Natural killer cell (primary cell): ENCODE results near the gene RBM47. TPM values are rescaled to one million over a fixed set of nuclear protein-coding genes. Genes with fewer than 3 reads are reported as not detected.
"Not testable (repeated sequence)": the region's sequence is repeated elsewhere in the genome, so short reads cannot be mapped to it uniquely, and the experiment has no call there.

Experiments
- ATAC-seq, 3 donors: fragments of 150-1000 bp in 2 of 3; fragments of 200-7000 bp in 1 of 3; cut with Tn5 transposase; 1 replicate in 1 of 3; 2 replicates in 2 of 3; pipeline ENCODE4 v1.10.0; 2021; ENCODE audit warnings: mild to moderate bottlenecking in 2 of 3, moderate library complexity in 2 of 3
- DNase-seq, 2 donors: peaks; one replicate each; pipeline versions ENCODE4 v3.0.0 to v3.0.0-alpha.2; 2013 to 2021; ENCODE audit warnings: mixed read lengths in 1 of 2
- H3K27ac ChIP-seq: one replicate; pipeline ENCODE4 v1.5.1; 2013; ENCODE audit warnings: mild to moderate bottlenecking, low read length
- H3K27me3 ChIP-seq: one replicate; pipeline ENCODE4 v1.6.1; 2013; ENCODE audit warnings: low read length; ENCODE audit not compliant: control insufficient read depth, insufficient read depth
- H3K36me3 ChIP-seq: one replicate; pipeline ENCODE4 v1.6.1; 2013; ENCODE audit warnings: low read length; ENCODE audit not compliant: control insufficient read depth, insufficient read depth
- H3K4me1 ChIP-seq: one replicate; pipeline ENCODE4 v1.6.1; 2013; ENCODE audit warnings: low read length; ENCODE audit not compliant: control insufficient read depth, insufficient read depth
- H3K4me3 ChIP-seq: one replicate; pipeline ENCODE4 v1.5.1; 2013; ENCODE audit warnings: low read length
- H3K9me3 ChIP-seq: one replicate; pipeline ENCODE4 v1.6.1; 2013; ENCODE audit warnings: low read length; ENCODE audit not compliant: control insufficient read depth, insufficient read depth
- H3K27ac Mint-ChIP-seq, 2 donors: one replicate each; pipeline ENCODE4 v1.8.0; 2022; ENCODE audit warnings: mild to moderate bottlenecking in 2 of 2, mixed read lengths in 2 of 2, moderate library complexity in 1 of 2
- H3K27me3 Mint-ChIP-seq, 2 donors: one replicate each; pipeline ENCODE4 v1.8.0; 2022; ENCODE audit warnings: low read depth in 2 of 2, mixed read lengths in 2 of 2
- H3K36me3 Mint-ChIP-seq: one replicate; pipeline ENCODE4 v1.8.0; 2022; ENCODE audit warnings: mixed read lengths
- H3K4me1 Mint-ChIP-seq, 2 donors: one replicate each; pipeline ENCODE4 v1.8.0; 2022; ENCODE audit warnings: mixed read lengths in 2 of 2
- H3K4me3 Mint-ChIP-seq: one replicate; pipeline ENCODE4 v1.8.0; 2022; ENCODE audit warnings: mild to moderate bottlenecking, moderate library complexity, mixed read lengths
- H3K9me3 Mint-ChIP-seq, 2 donors: one replicate each; pipeline ENCODE4 v1.8.0; 2022; ENCODE audit warnings: mixed read lengths in 2 of 2
- CTCF ChIP-seq: fragments of 200-600 bp; IDR thresholded peaks from one replicate; pipeline ENCODE4 v1.8.0; 2022; ENCODE audit warnings: antibody characterized with exemption
- WGBS: methylation state at CpG from one replicate; pipeline ENCODE4 v1.1.7; 2013; ENCODE audit warnings: missing lambda C conversion rate; ENCODE audit not compliant: insufficient coverage; 5-methylcytosine and 5-hydroxymethylcytosine counted together
- intact Hi-C: fragments of 100-400 bp; cut with micrococcal nuclease; formaldehyde crosslinking; loops from one replicate; pipeline ENCODE4 v1.14.2; 2022
- total RNA-seq, 4 donors: library from RNA; stranded (reverse); fragments of 120-200 nt in 1 of 4; gene quantifications; one replicate each; pipeline versions ENCODE4 v1.2.3 to v1.2.4, GENCODE V29; 2013 to 2022

The RBM47 gene
- total RNA-seq, 3 donors from 2014 or later (not counting 1 experiment from before 2014, with no cell fraction given) = 2.0 to 7.7 (median 3.9) TPM

DNA sequence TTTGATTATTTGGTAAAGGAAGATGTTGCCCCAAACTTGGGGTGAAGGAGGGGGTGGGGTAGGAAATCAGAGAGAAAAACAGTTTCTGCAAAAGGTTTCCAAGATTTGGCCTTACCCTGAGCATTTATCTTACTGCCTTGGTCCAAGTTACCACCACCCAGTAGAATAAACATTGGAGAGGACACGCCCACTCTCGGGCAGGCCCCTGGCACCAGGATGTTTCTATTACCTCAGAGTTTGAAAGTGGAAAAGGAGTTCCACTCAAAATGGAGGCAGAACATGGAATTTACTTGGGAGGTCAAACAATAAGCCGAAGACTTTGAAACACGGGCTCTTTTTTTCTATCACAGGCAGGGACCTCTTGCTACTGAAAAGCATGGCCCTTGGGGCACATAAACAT lies 180.8 kb downstream of the RBM47 start:
- Mint-ChIP-seq H3K27ac (no peak overlapping the region), H3K4me3 (no peak overlapping the region), H3K4me1 (peaks cover 9 to 13% of the 10 kb centered on the region in 2 donors), H3K36me3 (no peaks in the 10 kb centered on the region), H3K9me3 (no peaks in the 10 kb centered on the region), H3K27me3 (no peaks in the 10 kb centered on the region)
- ATAC-seq (no peak), DNase-seq (no peak)
- TF ChIP-seq CTCF = no peak
- H3K27me3 ChIP-seq = no peaks in the 10 kb centered on the region
- H3K4me1 ChIP-seq = no peaks in the 10 kb centered on the region
- intact Hi-C loops = no loop called here
- H3K4me3 ChIP-seq = no peak overlapping the region
- no peaks in the 10 kb centered on the region for H3K36me3 ChIP-seq
- no peak overlapping the region for H3K27ac ChIP-seq
- H3K9me3 ChIP-seq = no peaks in the 10 kb centered on the region
- WGBS = 100% methylated on average over 4 of the region's 4 CpGs

GRCh38 chr4:40446839-40447238 lies 182.8 kb downstream of the RBM47 start:
- H3K27ac ChIP-seq = no peak overlapping the region
- no peaks in the 10 kb centered on the region for H3K27me3 Mint-ChIP-seq
- no peaks in the 10 kb centered on the region for H3K27me3 ChIP-seq
- no peak for TF ChIP-seq CTCF
- H3K36me3 Mint-ChIP-seq = no peaks in the 10 kb centered on the region
- no peaks in the 10 kb centered on the region for H3K9me3 Mint-ChIP-seq
- H3K27ac Mint-ChIP-seq = no peak overlapping the region
- no peak overlapping the region for H3K4me3 ChIP-seq
- H3K4me1 Mint-ChIP-seq = peaks cover 2 to 5% of the 10 kb centered on the region in 2 donors
- no peaks in the 10 kb centered on the region for H3K4me1 ChIP-seq
- no peak for DNase-seq
- intact Hi-C loops = no loop called here
- ATAC-seq = no peak
- H3K4me3 Mint-ChIP-seq = no peak overlapping the region
- H3K9me3 ChIP-seq = no peaks in the 10 kb centered on the region
- H3K36me3 ChIP-seq = no peaks in the 10 kb centered on the region

- H3K27me3 ChIP-seq, H3K4me1 ChIP-seq, H3K9me3 Mint-ChIP-seq, H3K36me3 ChIP-seq, DNase-seq, H3K4me3 Mint-ChIP-seq, H3K4me3 ChIP-seq, H3K27ac Mint-ChIP-seq, H3K4me1 Mint-ChIP-seq, H3K27ac ChIP-seq, H3K36me3 Mint-ChIP-seq, H3K9me3 ChIP-seq, H3K27me3 Mint-ChIP-seq, ATAC-seq, intact Hi-C loops: not testable (repeated sequence)
- 86% methylated on average over 1 of the region's 2 CpGs for WGBS
Measured at GRCh38 chr4:40446261-40446750, 183.4 kb downstream of the RBM47 start.

GRCh38 chr4:40445671-40446070 lies 184.0 kb downstream of the RBM47 start:
- Mint-ChIP-seq H3K36me3 (no peaks in the 10 kb centered on the region), H3K27me3 (no peaks in the 10 kb centered on the region), H3K9me3 (no peaks in the 10 kb centered on the region), H3K4me3 (no peak overlapping the region), H3K27ac (no peak overlapping the region), H3K4me1 (no peaks in the 10 kb centered on the region)
- H3K27ac ChIP-seq = no peak overlapping the region
- WGBS = 90% methylated on average over 1 of the region's 2 CpGs
- DNase-seq (no peak), ATAC-seq (no peak)
- TF ChIP-seq CTCF = no peak
- no peaks in the 10 kb centered on the region for H3K27me3 ChIP-seq
- no peak overlapping the region for H3K4me3 ChIP-seq
- H3K36me3 ChIP-seq = no peaks in the 10 kb centered on the region
- H3K4me1 ChIP-seq = no peaks in the 10 kb centered on the region
- no peaks in the 10 kb centered on the region for H3K9me3 ChIP-seq
- intact Hi-C loops = no loop called here
